Amniotic stem cell (primary cell): ENCODE results near the gene TMEM37.

Experiments used
- DNase-seq: peaks from one replicate; lab custom pipeline; 2025; lab: John Stamatoyannopoulos, UW

Gene TMEM37

GRCh38 chr2:119480718-119481142, 49.1 kb downstream of the TMEM37 start:
- no peak for DNase-seq

- no peak for DNase-seq
Measured at GRCh38 chr2:119481501-119482455, 50.1 kb downstream of the TMEM37 start.

- no peak for DNase-seq
Measured at GRCh38 chr2:119482481-119483394, 51.1 kb downstream of the TMEM37 start.

- DNase-seq, result no peak
Measured at GRCh38 chr2:119483395-119483753, 51.7 kb downstream of the TMEM37 start.

GRCh38 chr2:119483896-119484718, 52.5 kb downstream of the TMEM37 start:
- no peak for DNase-seq

GRCh38 chr2:119484834-119485233, 53.2 kb downstream of the TMEM37 start:
- no peak for DNase-seq

GRCh38 chr2:119485336-119486110, 53.9 kb downstream of the TMEM37 start:
- no peak for DNase-seq

GRCh38 chr2:119486196-119486827, 54.7 kb downstream of the TMEM37 start:
- no peak for DNase-seq

- no peak for DNase-seq
Measured at GRCh38 chr2:119486886-119487285, 55.2 kb downstream of the TMEM37 start.

GRCh38 chr2:119487434-119488244, 56.0 kb downstream of the TMEM37 start:
- no peak for DNase-seq
